Measurements from ENCODE around the gene SRSF4.

DNA sequence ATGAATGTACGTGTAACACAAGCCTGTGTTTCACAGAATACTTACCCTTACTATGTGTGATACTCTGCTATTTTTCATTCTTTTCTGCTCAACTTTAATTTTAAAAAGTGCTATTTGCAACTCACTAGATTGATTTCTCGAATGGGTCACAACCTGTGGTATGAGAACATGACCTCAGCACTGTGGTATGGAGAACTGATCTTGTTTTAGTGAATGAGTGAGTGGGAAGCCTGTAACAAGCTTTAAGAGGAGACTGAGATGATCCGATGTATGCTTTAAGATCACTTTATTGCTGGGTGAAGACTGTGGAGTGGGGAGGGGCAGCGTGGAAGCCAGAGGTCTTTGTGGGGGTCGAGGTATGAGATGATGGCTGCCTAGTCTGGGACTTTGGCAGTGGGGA is 27.5 kb upstream of the SRSF4 start:
- TF ChIP-seq CTCF (IDR thresholded peaks at IDR 0.05; ENCODE audit: insufficient read depth, low read depth, low read length) (no peak), EZH2 (IDR thresholded peaks at IDR 0.05; ENCODE audit: insufficient read depth, low read length) (no peak)
